Gastrocnemius medialis (tissue), 4 donors: ENCODE data around the gene USP36. TPM values are rescaled to one million over a fixed set of nuclear protein-coding genes. Genes with fewer than 3 reads are reported as not detected.

Experiments used
- ATAC-seq, 2 donors: fragments of 150-250 bp; one replicate each; pipeline ENCODE4 v1.9.1; 2016
- DNase-seq, 2 donors: peaks; one replicate each; pipeline ENCODE4 v3.0.0-alpha.2; 2019
- H3K27ac ChIP-seq, 4 donors: fragments of 200-600 bp; sonication (generic); 1 replicate in 1 of 4; 2 replicates in 3 of 4; pipeline ENCODE4 v1.5.1; 2016 to 2018; ENCODE audit warnings: mild to moderate bottlenecking in 2 of 4, moderate library complexity in 1 of 4
- H3K27me3 ChIP-seq, 3 donors: fragments of 200-600 bp; sonication (generic) in 2 of 3; 1 replicate in 1 of 3; 2 replicates in 2 of 3; pipeline versions ENCODE4 v1.5.1 to v1.6.0; 2016 to 2019; ENCODE audit warnings: mild to moderate bottlenecking in 1 of 3, moderate library complexity in 1 of 3
- H3K36me3 ChIP-seq, 2 donors: fragments of 200-600 bp; sonication (generic) in 1 of 2; one replicate each; pipeline ENCODE4 v1.5.1; 2017 to 2018
- H3K4me1 ChIP-seq, 2 donors: fragments of 200-600 bp; sonication (generic) in 1 of 2; one replicate each; pipeline ENCODE4 v1.5.1; 2016 to 2017; ENCODE audit warnings: mild to moderate bottlenecking in 2 of 2
- H3K4me3 ChIP-seq, 4 donors: fragments of 200-600 bp; sonication (generic) in 3 of 4; 1 replicate in 1 of 4; 2 replicates in 3 of 4; pipeline ENCODE4 v1.5.1; 2016 to 2019; ENCODE audit warnings: mild to moderate bottlenecking in 2 of 4
- H3K9me3 ChIP-seq, 3 donors: fragments of 200-600 bp; sonication (generic) in 2 of 3; 1 replicate in 1 of 3; 2 replicates in 2 of 3; pipeline ENCODE4 v1.5.1; 2016 to 2019
- CTCF ChIP-seq, 5 experiments: fragments of 450-650 bp in 3 of 5; fragments of 200-600 bp in 2 of 5; sonication (generic) in 2 of 5; IDR thresholded peaks in 4 of 5; conservative IDR thresholded peaks in 1 of 5; 1 replicate in 4 of 5; 2 replicates in 1 of 5; pipeline ENCODE4 v1.5.1; 2016 to 2019; ENCODE audit warnings: antibody characterized with exemption in 5 of 5, mild to moderate bottlenecking in 3 of 5, moderate library complexity in 3 of 5
- POLR2A ChIP-seq, 2 donors: fragments of 450-650 bp; IDR thresholded peaks; one replicate each; pipeline ENCODE4 v1.6.1; 2017; ENCODE audit warnings: antibody characterized with exemption in 2 of 2, mild to moderate bottlenecking in 2 of 2, moderate library complexity in 2 of 2
- in situ Hi-C, 4 donors: fragments of 200-750 bp; cut with MboI; loops; one replicate each; pipeline versions ENCODE4 v1.15.0 to v1.8.0; 2017; ENCODE audit warnings: low sequenced_read_pairs in 4 of 4
- intact Hi-C: fragments of 100-400 bp; cut with DNase I; formaldehyde crosslinking; loops from one replicate; pipeline ENCODE4 v1.15.1; 2023; ENCODE audit warnings: low total_unique reads
- total RNA-seq, 4 donors: library from RNA; depleted of rRNA; stranded (reverse); fragments of >200 nt; gene quantifications; one replicate each; pipeline versions ENCODE4 v1.1.0 to v1.2.3, GENCODE V29; 2016

USP36 gene
- total RNA-seq, 4 donors from 2014 or later: 15.2 to 21.1 (median 20.0) TPM

GRCh38 chr17:78831688-78832540, 8.7 kb downstream of the USP36 start:
- intact Hi-C loops: no loop called here
- in situ Hi-C loops: no loop called here
- DNase-seq (no peak), ATAC-seq (no peak)
- no peaks in the 10 kb centered on the region for H3K4me1 ChIP-seq
- no peaks in the 10 kb centered on the region for H3K27me3 ChIP-seq
- no peaks in the 10 kb centered on the region for H3K9me3 ChIP-seq
- peaks cover 7 to 92% of the 10 kb centered on the region in 2 donors for H3K36me3 ChIP-seq
- no peak for TF ChIP-seq POLR2A (IDR thresholded peaks at IDR 0.05)
- TF ChIP-seq CTCF (IDR thresholded peaks at IDR 0.05 in 4 of 5, conservative IDR thresholded peaks at IDR 0.05 in 1 of 5): no peak
- no peak overlapping the region for H3K27ac ChIP-seq
- no peak overlapping the region for H3K4me3 ChIP-seq

- ATAC-seq (no peak), DNase-seq (no peak)
- no peaks in the 10 kb centered on the region for H3K4me1 ChIP-seq
- no peaks in the 10 kb centered on the region for H3K27me3 ChIP-seq
- in situ Hi-C loops (no loop called here), intact Hi-C loops (no loop called here)
- H3K27ac ChIP-seq: no peak overlapping the region
- no peaks in the 10 kb centered on the region for H3K9me3 ChIP-seq
- no peak for TF ChIP-seq CTCF (IDR thresholded peaks at IDR 0.05 in 4 of 5, conservative IDR thresholded peaks at IDR 0.05 in 1 of 5)
- TF ChIP-seq POLR2A (IDR thresholded peaks at IDR 0.05): no peak
- H3K4me3 ChIP-seq: no peak overlapping the region
- peaks cover 4 to 91% of the 10 kb centered on the region in 2 donors for H3K36me3 ChIP-seq
Measured at GRCh38 chr17:78829477-78829876, 11.1 kb downstream of the USP36 start.

GRCh38 chr17:78828470-78829185, 12.0 kb downstream of the USP36 start:
- intact Hi-C loops: no loop called here
- H3K4me1 ChIP-seq: no peaks in the 10 kb centered on the region
- TF ChIP-seq CTCF (IDR thresholded peaks at IDR 0.05 in 4 of 5, conservative IDR thresholded peaks at IDR 0.05 in 1 of 5) (no peak), POLR2A (IDR thresholded peaks at IDR 0.05) (no peak)
- in situ Hi-C loops: no loop called here
- no peak overlapping the region for H3K4me3 ChIP-seq
- peaks cover 4 to 91% of the 10 kb centered on the region in 2 donors for H3K36me3 ChIP-seq
- ATAC-seq (no peak), DNase-seq (no peak)
- no peak overlapping the region for H3K27ac ChIP-seq
- H3K27me3 ChIP-seq: no peaks in the 10 kb centered on the region
- no peaks in the 10 kb centered on the region for H3K9me3 ChIP-seq

GRCh38 chr17:78826836-78827509, 13.6 kb downstream of the USP36 start:
- Histone ChIP-seq H3K4me3 (no peak overlapping the region), H3K9me3 (no peaks in the 10 kb centered on the region), H3K4me1 (no peaks in the 10 kb centered on the region), H3K36me3 (peaks cover 0 to 84% of the 10 kb centered on the region in 2 donors), H3K27ac (no peak overlapping the region), H3K27me3 (no peaks in the 10 kb centered on the region)
- intact Hi-C loops: no loop called here
- TF ChIP-seq POLR2A (IDR thresholded peaks at IDR 0.05) (no peak), CTCF (IDR thresholded peaks at IDR 0.05 in 4 of 5, conservative IDR thresholded peaks at IDR 0.05 in 1 of 5) (no peak)
- ATAC-seq: no peak
- DNase-seq: peak in 1 of 2 donors; percentile 22
- in situ Hi-C loops: no loop called here
